GM12801 (cell line): Measurements from ENCODE around the gene PXDC1.

Experiments used
- CTCF ChIP-seq: IDR thresholded peaks from one replicate; pipeline ENCODE4 v1.5.1; 2011; ENCODE audit warnings: control low read depth; ENCODE audit not compliant: insufficient read length; ENCODE audit errors: extremely low read depth

PXDC1 gene

DNA sequence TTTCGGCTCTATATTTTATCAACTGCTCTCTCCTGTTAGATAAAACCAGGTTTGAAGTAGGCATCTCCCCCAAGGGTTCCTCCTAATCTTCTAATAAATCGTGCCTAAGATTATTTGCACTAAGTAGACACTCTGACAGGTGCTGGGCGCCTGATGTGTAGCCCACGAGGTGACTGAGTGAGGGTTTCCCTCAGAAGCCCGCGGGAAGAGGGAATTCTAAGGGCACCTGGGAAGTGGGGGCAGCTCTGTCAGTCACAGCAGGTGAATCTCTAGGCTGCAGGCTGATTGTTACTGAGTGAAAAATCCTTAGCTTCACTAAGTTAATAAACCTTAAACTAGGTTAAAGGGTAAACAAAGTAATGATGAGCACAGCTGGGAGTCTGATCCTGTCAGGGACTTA is 68.2 kb downstream of the PXDC1 start:
- no peak for TF ChIP-seq CTCF

GRCh38 chr6:3678946-3679345 is 72.6 kb downstream of the PXDC1 start:
- TF ChIP-seq CTCF: no peak
